Heart left ventricle (tissue), 13 donors: ENCODE measurements around the gene CCDC54.
"Not testable (repeated sequence)": the region's sequence is repeated elsewhere in the genome, so short reads cannot be mapped to it uniquely, and the experiment has no call there.

ENCODE experiments used
- POLR2A ChIP-seq, 2 donors: fragments of 450-650 bp; IDR thresholded peaks; one replicate each; pipeline ENCODE4 v1.6.1; 2017; ENCODE audit warnings: antibody characterized with exemption in 2 of 2, mild to moderate bottlenecking in 2 of 2, moderate library complexity in 2 of 2
- TF ChIP-seq, protein P1 (sequence below), 12 donors: fragments of 200-600 bp; sonication (generic) in 4 of 12; IDR thresholded peaks; one replicate each; pipeline versions ENCODE4 v1.5.0 to v1.8.0; 2018 to 2022; ENCODE audit warnings: antibody characterized with exemption in 12 of 12, mild to moderate bottlenecking in 5 of 12
- donor health status: ischemic (EF 13 %, LVEDD 7.1; RV severe dilation, severe dysfunction).
- donor health status: DM: no; HTN: yes; CAD: no.
- donor health status: DM: no; HTN: no; CAD: no.
- donor health status: ischemic (EF 25% LVEDD 6.9; RV normal size, moderate dysfunction).
- donor health status: ischemic (EF 25% LVEDD 5.7; RV mildly dilated, moderate dysfunction).
- donor health status: ischemic (EF 35%, LVEDD 5.7; RV mildly dilated, moderate dysfunction).
- donor health status: nonischemic (EF 11% LVEDD 7.7; RV severe dilation, severe dysfunction).
- donor health status: DM: yes; HTN: yes; CAD: no.
- donor health status: PGD.
- donor health status: ischemic (EF 29% LVEDD 5.4; RV normal size, mild dysfunction).
- donor health status: nonischemic (EF 23%, LVEDD 6.1; RV moderate dilation, normal function).

DNA sequence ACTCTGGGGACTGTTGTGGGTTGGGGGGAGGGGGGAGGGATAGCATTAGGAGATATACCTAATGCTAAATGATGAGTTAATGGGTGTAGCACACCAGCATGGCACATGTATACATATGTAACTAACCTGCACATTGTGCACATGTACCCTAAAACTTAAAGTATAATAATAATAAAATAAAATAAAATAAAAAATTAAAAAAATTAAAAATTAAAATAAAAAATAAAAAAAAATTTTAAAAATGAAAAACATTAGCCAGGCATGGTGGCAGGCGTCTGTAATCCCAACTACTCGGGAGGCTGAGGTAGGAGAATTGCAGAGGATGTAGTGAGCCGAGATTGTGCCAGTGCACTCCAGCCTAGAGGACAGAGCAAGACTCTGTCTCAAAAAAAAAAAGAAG lies 37.5 kb upstream of the CCDC54 start:
- TF ChIP-seq, protein P1, sequence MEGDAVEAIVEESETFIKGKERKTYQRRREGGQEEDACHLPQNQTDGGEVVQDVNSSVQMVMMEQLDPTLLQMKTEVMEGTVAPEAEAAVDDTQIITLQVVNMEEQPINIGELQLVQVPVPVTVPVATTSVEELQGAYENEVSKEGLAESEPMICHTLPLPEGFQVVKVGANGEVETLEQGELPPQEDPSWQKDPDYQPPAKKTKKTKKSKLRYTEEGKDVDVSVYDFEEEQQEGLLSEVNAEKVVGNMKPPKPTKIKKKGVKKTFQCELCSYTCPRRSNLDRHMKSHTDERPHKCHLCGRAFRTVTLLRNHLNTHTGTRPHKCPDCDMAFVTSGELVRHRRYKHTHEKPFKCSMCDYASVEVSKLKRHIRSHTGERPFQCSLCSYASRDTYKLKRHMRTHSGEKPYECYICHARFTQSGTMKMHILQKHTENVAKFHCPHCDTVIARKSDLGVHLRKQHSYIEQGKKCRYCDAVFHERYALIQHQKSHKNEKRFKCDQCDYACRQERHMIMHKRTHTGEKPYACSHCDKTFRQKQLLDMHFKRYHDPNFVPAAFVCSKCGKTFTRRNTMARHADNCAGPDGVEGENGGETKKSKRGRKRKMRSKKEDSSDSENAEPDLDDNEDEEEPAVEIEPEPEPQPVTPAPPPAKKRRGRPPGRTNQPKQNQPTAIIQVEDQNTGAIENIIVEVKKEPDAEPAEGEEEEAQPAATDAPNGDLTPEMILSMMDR (IDR thresholded peaks at IDR 0.05): not testable (repeated sequence)
- not testable (repeated sequence) for TF ChIP-seq POLR2A (IDR thresholded peaks at IDR 0.05)
